ENCODE measurements around the gene EEPD1. TPM values are rescaled to one million over a fixed set of nuclear protein-coding genes. Genes with fewer than 3 reads are reported as not detected.
A peak's percentile ranks its signal among the peaks of the same experiment; 100 is the strongest.

EEPD1 gene
- total and polyA plus RNA-seq, 12 donors: 6.0 to 29.0 (median 9.4) TPM

DNA sequence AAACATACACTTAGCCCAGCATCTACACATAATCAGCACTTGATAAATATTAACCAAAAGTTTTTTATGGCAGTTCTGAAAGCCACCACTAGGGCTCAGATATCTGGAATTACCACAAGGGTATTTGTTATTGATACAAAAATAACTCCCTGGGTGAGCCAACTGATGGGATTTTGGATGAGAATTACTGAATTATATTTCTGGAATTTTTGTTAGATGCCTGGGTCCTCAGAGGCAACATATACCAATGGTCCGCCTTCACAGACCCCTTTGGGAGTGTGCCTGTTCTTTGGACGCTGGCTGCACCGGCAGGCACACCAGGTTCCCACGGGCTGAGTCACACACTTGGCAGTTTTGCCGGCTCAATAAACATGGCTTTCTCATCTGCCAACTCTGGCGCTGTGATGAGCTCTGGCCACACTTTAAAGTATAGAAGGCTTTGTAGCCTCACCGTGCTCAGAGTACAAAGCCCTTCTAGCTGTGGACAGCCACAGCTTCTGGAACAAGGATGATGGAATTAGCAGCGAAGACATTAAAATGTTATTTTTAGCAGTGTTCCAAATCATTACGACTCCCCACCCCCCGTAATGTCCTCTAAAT, 24.5 kb upstream of the EEPD1 start:
- no peaks in the 10 kb centered on the region for H3K36me3 ChIP-seq (replicated peaks in 1 of 2)
- peak; percentile 75 to 89 (median 87) for DNase-seq
- intact Hi-C loops (cut with DNase I): loop anchor here in 1 of 2 donors (10.0 kb wide), 1 partner anchor 144 kb away; no protein-coding TSS in a partner anchor
- peaks cover 0 to 9% of the 10 kb centered on the region in 2 donors for H3K4me1 ChIP-seq (replicated peaks in 1 of 2)
- WGBS, 4 donors: 21 to 41% (median 33%) methylated on average over 10 of the region's 10 CpGs
- H3K27ac ChIP-seq: peak overlapping the region in 2 of 5 donors; percentile 40 to 72
- peak overlapping the region in 1 of 4 donors; percentile 30 for H3K4me3 ChIP-seq
- no peaks in the 10 kb centered on the region for H3K9me3 ChIP-seq (replicated peaks in 1 of 3)
- no peaks in the 10 kb centered on the region for H3K27me3 ChIP-seq
- no peak for TF ChIP-seq POLR2A (IDR thresholded peaks at IDR 0.05)
- TF ChIP-seq, protein P1, sequence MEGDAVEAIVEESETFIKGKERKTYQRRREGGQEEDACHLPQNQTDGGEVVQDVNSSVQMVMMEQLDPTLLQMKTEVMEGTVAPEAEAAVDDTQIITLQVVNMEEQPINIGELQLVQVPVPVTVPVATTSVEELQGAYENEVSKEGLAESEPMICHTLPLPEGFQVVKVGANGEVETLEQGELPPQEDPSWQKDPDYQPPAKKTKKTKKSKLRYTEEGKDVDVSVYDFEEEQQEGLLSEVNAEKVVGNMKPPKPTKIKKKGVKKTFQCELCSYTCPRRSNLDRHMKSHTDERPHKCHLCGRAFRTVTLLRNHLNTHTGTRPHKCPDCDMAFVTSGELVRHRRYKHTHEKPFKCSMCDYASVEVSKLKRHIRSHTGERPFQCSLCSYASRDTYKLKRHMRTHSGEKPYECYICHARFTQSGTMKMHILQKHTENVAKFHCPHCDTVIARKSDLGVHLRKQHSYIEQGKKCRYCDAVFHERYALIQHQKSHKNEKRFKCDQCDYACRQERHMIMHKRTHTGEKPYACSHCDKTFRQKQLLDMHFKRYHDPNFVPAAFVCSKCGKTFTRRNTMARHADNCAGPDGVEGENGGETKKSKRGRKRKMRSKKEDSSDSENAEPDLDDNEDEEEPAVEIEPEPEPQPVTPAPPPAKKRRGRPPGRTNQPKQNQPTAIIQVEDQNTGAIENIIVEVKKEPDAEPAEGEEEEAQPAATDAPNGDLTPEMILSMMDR (IDR thresholded peaks at IDR 0.05): peak; percentile 62 to 85 (median 82)

DNA sequence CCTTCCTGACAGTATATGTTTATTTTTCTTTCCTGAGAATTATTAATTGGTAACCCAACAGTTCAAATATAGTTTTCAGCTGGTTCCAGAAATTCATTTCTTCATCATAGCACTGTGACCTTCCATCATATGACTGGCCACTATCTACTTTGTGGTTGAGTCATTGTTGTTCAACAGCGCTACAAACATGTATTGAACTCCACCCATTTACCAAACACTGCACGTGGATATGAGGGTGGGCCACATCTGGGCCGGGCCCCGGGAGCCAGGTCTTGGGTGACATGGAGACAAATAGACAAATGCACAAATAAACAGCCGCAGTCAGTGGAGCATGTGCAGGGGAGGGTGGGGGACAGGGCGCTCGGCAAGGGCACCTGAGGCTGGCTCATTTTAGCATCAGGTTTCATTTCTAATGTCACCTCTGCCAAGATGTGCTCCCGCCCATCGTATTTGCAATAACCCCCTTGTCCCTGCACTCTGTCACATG, 24.0 kb upstream of the EEPD1 start:
- Histone ChIP-seq H3K27me3 (no peaks in the 10 kb centered on the region), H3K4me1 (replicated peaks in 1 of 2) (peaks cover 0 to 9% of the 10 kb centered on the region in 2 donors), H3K27ac (peak overlapping the region in 2 of 5 donors; percentile 40 to 72), H3K9me3 (replicated peaks in 1 of 3) (no peaks in the 10 kb centered on the region), H3K4me3 (peak overlapping the region in 1 of 4 donors; percentile 30), H3K36me3 (replicated peaks in 1 of 2) (no peaks in the 10 kb centered on the region)
- intact Hi-C loops (cut with DNase I): loop anchor here in 1 of 2 donors (10.0 kb wide), 1 partner anchor 144 kb away; no protein-coding TSS in a partner anchor
- no peak for TF ChIP-seq POLR2A (IDR thresholded peaks at IDR 0.05)
- DNase-seq: peak in 4 of 7 donors; percentile 27 to 41 (median 32)
- WGBS, 4 donors: 49 to 56% (median 55%) methylated on average over 9 of the region's 9 CpGs

DNA sequence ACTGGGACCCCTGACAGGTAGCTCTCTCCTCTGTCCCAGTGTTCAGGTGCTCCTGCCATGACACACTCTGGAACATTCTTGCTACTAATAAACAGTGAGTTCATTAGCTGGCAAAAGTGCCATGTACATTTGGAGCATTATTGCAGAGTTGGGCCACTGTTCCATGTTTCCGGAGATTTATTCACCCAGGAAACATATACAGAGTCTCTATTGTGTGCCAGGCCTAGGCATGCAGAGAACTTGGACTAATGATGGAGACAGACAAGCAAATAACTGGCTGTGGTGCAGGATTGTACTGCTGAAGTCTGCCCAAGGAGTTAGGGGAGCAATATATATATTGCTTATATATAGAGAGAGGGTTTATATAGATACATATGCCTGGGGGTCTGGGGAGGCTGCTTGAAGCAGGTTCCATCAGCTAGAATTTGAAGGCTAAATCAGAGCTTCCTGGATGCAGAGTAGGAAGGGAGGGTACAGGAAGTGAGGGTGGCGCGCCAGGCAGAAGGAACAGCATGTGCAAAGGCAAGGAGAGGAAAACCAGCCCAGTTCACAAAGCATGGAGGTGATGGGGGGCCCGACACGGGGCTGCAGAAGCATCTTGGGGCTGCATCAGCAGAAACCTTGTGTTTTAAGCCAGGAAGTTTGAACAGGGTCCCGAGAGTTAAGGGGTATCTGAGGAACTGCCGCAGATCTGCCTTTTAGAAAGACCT, 22.7 kb upstream of the EEPD1 start:
- DNase-seq: no peak
- Histone ChIP-seq H3K4me3 (no peak overlapping the region), H3K36me3 (replicated peaks in 1 of 2) (no peaks in the 10 kb centered on the region), H3K4me1 (replicated peaks in 1 of 2) (peaks cover 0 to 9% of the 10 kb centered on the region in 2 donors), H3K27ac (no peak overlapping the region), H3K9me3 (replicated peaks in 1 of 3) (no peaks in the 10 kb centered on the region), H3K27me3 (no peaks in the 10 kb centered on the region)
- intact Hi-C loops (cut with DNase I): no loop called here
- 83 to 91% (median 90%) methylated on average over 7 of the region's 7 CpGs for WGBS, 4 donors
- TF ChIP-seq, protein P1 (IDR thresholded peaks at IDR 0.05): no peak
- TF ChIP-seq POLR2A (IDR thresholded peaks at IDR 0.05): no peak

DNA sequence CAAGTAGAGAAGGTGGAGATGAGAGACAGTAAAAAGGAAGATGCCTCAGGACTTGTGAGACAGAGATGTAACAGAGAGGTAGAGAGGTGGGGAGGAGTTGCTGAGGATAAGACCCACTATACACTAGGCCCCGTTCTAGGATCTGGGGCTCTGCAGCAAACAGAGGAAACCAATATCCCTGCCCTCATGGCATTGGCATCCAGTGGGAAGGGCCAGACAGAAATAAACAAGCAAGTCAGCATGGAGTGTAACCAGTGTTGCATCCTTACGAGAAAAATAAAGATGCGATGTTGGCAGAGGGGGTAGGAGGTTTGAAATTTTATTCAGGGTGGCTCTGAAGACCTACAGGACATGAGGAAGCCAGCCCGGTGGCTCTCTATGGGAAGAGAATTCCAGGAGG, 22.0 kb upstream of the EEPD1 start:
- no peaks in the 10 kb centered on the region for H3K27me3 ChIP-seq
- H3K27ac ChIP-seq: no peak overlapping the region
- TF ChIP-seq, protein P1 (IDR thresholded peaks at IDR 0.05): no peak
- no peak for TF ChIP-seq POLR2A (IDR thresholded peaks at IDR 0.05)
- no peak for DNase-seq
- H3K9me3 ChIP-seq (replicated peaks in 1 of 3): no peaks in the 10 kb centered on the region
- intact Hi-C loops (cut with DNase I): no loop called here
- WGBS, 4 donors: 67 to 90% (median 80%) methylated on average over 4 of the region's 4 CpGs
- no peak overlapping the region for H3K4me3 ChIP-seq
- H3K4me1 ChIP-seq (replicated peaks in 1 of 2): peaks cover 0 to 9% of the 10 kb centered on the region in 2 donors
- H3K36me3 ChIP-seq (replicated peaks in 1 of 2): no peaks in the 10 kb centered on the region
